Natural killer cell (primary cell): ENCODE data around the gene CTBP1. TPM values are rescaled to one million over a fixed set of nuclear protein-coding genes. Genes with fewer than 3 reads are reported as not detected.
A peak's percentile ranks its signal among the peaks of the same experiment; 100 is the strongest.

Experiments
- ATAC-seq, 3 donors: fragments of 150-1000 bp in 2 of 3; fragments of 200-7000 bp in 1 of 3; cut with Tn5 transposase; 1 replicate in 1 of 3; 2 replicates in 2 of 3; pipeline ENCODE4 v1.10.0; 2021; ENCODE audit warnings: mild to moderate bottlenecking in 2 of 3, moderate library complexity in 2 of 3
- DNase-seq, 2 donors: peaks; one replicate each; pipeline versions ENCODE4 v3.0.0 to v3.0.0-alpha.2; 2013 to 2021; ENCODE audit warnings: mixed read lengths in 1 of 2
- H3K27ac ChIP-seq: one replicate; pipeline ENCODE4 v1.5.1; 2013; ENCODE audit warnings: mild to moderate bottlenecking, low read length
- H3K27me3 ChIP-seq: one replicate; pipeline ENCODE4 v1.6.1; 2013; ENCODE audit warnings: low read length; ENCODE audit not compliant: control insufficient read depth, insufficient read depth
- H3K36me3 ChIP-seq: one replicate; pipeline ENCODE4 v1.6.1; 2013; ENCODE audit warnings: low read length; ENCODE audit not compliant: control insufficient read depth, insufficient read depth
- H3K4me1 ChIP-seq: one replicate; pipeline ENCODE4 v1.6.1; 2013; ENCODE audit warnings: low read length; ENCODE audit not compliant: control insufficient read depth, insufficient read depth
- H3K4me3 ChIP-seq: one replicate; pipeline ENCODE4 v1.5.1; 2013; ENCODE audit warnings: low read length
- H3K9me3 ChIP-seq: one replicate; pipeline ENCODE4 v1.6.1; 2013; ENCODE audit warnings: low read length; ENCODE audit not compliant: control insufficient read depth, insufficient read depth
- H3K27ac Mint-ChIP-seq, 2 donors: one replicate each; pipeline ENCODE4 v1.8.0; 2022; ENCODE audit warnings: mild to moderate bottlenecking in 2 of 2, mixed read lengths in 2 of 2, moderate library complexity in 1 of 2
- H3K27me3 Mint-ChIP-seq, 2 donors: one replicate each; pipeline ENCODE4 v1.8.0; 2022; ENCODE audit warnings: low read depth in 2 of 2, mixed read lengths in 2 of 2
- H3K36me3 Mint-ChIP-seq: one replicate; pipeline ENCODE4 v1.8.0; 2022; ENCODE audit warnings: mixed read lengths
- H3K4me1 Mint-ChIP-seq, 2 donors: one replicate each; pipeline ENCODE4 v1.8.0; 2022; ENCODE audit warnings: mixed read lengths in 2 of 2
- H3K4me3 Mint-ChIP-seq: one replicate; pipeline ENCODE4 v1.8.0; 2022; ENCODE audit warnings: mild to moderate bottlenecking, moderate library complexity, mixed read lengths
- H3K9me3 Mint-ChIP-seq, 2 donors: one replicate each; pipeline ENCODE4 v1.8.0; 2022; ENCODE audit warnings: mixed read lengths in 2 of 2
- WGBS: methylation state at CpG from one replicate; pipeline ENCODE4 v1.1.7; 2013; ENCODE audit warnings: missing lambda C conversion rate; ENCODE audit not compliant: insufficient coverage; 5-methylcytosine and 5-hydroxymethylcytosine counted together
- intact Hi-C: fragments of 100-400 bp; cut with micrococcal nuclease; formaldehyde crosslinking; loops from one replicate; pipeline ENCODE4 v1.14.2; 2022
- total RNA-seq, 4 donors: library from RNA; stranded (reverse); fragments of 120-200 nt in 1 of 4; gene quantifications; one replicate each; pipeline versions ENCODE4 v1.2.3 to v1.2.4, GENCODE V29; 2013 to 2022
- TF ChIP-seq, protein P1 (sequence below): fragments of 200-600 bp; IDR thresholded peaks from one replicate; pipeline ENCODE4 v1.8.0; 2022; ENCODE audit warnings: antibody characterized with exemption

CTBP1 gene
- total RNA-seq, 3 donors from 2014 or later (not counting 1 experiment from before 2014, with no cell fraction given) = 384 to 388 (median 388) TPM

DNA sequence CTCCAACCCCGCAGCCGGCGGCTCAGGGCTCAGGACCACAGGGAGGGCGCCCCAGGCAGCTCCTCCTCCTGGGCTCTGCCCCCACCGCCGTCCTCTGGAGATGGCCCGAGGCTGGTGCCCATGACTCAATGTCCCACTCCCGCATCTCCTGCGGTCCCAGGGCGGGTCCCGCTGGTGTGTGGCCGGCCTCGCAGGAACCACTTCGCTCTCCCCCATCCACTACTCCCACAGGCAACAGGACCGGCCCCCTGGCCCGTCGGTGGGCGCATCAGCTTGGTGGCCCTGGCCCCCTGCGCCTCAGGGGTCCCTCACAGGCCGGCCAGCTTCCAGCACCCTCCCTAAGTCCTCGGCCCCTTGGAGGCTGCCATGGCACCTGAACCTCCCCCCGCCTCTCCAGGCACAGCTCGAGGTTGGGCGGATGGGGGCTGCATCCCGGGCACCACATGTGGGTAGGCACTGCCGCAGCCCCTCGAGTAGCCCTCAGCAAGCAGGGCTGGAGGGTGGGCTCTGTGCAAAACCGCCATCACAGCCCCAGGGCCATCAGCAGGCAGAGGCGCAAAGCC, 53.7 kb downstream of the CTBP1 start:
- no peaks in the 10 kb centered on the region for H3K27me3 ChIP-seq
- 94% methylated on average over 29 of the region's 29 CpGs for WGBS
- intact Hi-C loops = no loop called here
- H3K36me3 ChIP-seq = peaks cover 28% of the 10 kb centered on the region
- no peaks in the 10 kb centered on the region for H3K9me3 ChIP-seq
- H3K9me3 Mint-ChIP-seq = no peaks in the 10 kb centered on the region
- DNase-seq (peak in 1 of 2 donors; percentile 13), ATAC-seq (no peak)
- no peak overlapping the region for H3K4me3 ChIP-seq
- H3K4me3 Mint-ChIP-seq = no peak overlapping the region
- H3K27ac ChIP-seq = no peak overlapping the region
- peaks cover 9% of the 10 kb centered on the region for H3K36me3 Mint-ChIP-seq
- H3K27ac Mint-ChIP-seq = no peak overlapping the region
- peaks cover 42 to 56% of the 10 kb centered on the region in 2 donors for H3K4me1 Mint-ChIP-seq
- H3K4me1 ChIP-seq = peaks cover 68% of the 10 kb centered on the region
- no peaks in the 10 kb centered on the region for H3K27me3 Mint-ChIP-seq
- TF ChIP-seq, protein P1, sequence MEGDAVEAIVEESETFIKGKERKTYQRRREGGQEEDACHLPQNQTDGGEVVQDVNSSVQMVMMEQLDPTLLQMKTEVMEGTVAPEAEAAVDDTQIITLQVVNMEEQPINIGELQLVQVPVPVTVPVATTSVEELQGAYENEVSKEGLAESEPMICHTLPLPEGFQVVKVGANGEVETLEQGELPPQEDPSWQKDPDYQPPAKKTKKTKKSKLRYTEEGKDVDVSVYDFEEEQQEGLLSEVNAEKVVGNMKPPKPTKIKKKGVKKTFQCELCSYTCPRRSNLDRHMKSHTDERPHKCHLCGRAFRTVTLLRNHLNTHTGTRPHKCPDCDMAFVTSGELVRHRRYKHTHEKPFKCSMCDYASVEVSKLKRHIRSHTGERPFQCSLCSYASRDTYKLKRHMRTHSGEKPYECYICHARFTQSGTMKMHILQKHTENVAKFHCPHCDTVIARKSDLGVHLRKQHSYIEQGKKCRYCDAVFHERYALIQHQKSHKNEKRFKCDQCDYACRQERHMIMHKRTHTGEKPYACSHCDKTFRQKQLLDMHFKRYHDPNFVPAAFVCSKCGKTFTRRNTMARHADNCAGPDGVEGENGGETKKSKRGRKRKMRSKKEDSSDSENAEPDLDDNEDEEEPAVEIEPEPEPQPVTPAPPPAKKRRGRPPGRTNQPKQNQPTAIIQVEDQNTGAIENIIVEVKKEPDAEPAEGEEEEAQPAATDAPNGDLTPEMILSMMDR = no peak

DNA sequence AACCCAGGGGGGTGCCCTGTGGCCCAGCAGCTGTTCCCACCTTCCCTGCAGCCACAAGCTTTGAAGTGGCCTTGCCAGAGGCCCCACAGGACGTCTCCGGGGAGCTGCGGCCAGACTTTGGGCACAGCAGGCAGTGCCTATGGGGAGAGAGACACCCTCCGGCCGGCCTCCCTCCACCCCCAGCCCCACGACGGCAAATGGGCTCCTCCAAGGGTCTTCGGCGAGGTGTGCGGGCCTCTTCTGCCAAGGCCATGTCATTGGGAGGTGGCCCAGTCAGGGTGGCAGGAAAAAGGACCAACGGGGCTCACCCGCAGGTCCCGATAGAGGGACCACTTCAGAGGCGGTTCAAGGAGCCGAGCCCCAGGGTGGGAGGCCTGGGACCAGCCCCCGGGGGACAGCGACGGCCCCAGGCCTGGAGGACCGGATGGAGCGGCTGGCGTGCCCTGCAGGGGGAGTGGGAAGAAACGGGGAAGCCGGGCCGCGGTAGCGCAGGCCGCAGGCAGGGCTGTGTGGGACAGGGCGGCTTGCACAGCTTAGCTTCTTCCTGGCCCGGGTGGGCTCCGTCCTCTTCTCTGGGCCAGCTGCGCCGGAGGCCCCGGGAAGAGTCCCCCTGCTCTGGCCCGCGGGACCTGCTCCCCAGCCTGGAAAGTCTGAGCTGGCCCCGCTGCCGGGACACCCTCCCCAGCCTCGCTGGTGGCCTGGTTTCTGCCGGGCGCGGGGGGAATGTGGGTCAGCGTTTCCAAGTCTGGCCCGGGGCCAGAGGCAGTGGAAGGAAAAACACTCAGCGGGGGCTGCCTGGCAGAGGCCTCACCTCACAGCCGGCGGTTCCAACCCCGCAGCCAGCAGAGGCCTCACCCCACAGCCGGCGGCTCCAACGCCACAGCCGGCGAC, 54.7 kb downstream of the CTBP1 start:
- Mint-ChIP-seq H3K4me1 (peaks cover 35 to 50% of the 10 kb centered on the region in 2 donors), H3K27me3 (no peaks in the 10 kb centered on the region), H3K27ac (peak overlapping the region in 1 of 2 donors; percentile 65), H3K9me3 (no peaks in the 10 kb centered on the region), H3K36me3 (peaks cover 9% of the 10 kb centered on the region), H3K4me3 (no peak overlapping the region)
- Histone ChIP-seq H3K9me3 (no peaks in the 10 kb centered on the region), H3K4me3 (no peak overlapping the region), H3K4me1 (peaks cover 58% of the 10 kb centered on the region), H3K36me3 (peaks cover 27% of the 10 kb centered on the region), H3K27me3 (no peaks in the 10 kb centered on the region), H3K27ac (peak overlapping the region; percentile 52)
- DNase-seq (peak; percentile 2 to 15), ATAC-seq (peak in 1 of 3 donors; percentile 15)
- 87% methylated on average over 52 of the region's 52 CpGs for WGBS
- intact Hi-C loops = no loop called here
- TF ChIP-seq, protein P1 = no peak

GRCh38 chr4:1193206-1194009, 55.5 kb downstream of the CTBP1 start:
- H3K36me3 ChIP-seq = peaks cover 24% of the 10 kb centered on the region
- TF ChIP-seq, protein P1 = no peak
- DNase-seq (peak; percentile 7 to 15), ATAC-seq (peak; percentile 21 to 30 (median 30))
- WGBS = 42% methylated on average over 16 of the region's 28 CpGs
- no peaks in the 10 kb centered on the region for H3K9me3 ChIP-seq
- peak overlapping the region; percentile 52 for H3K27ac ChIP-seq
- peaks cover 50% of the 10 kb centered on the region for H3K4me1 ChIP-seq
- Mint-ChIP-seq H3K9me3 (no peaks in the 10 kb centered on the region), H3K4me1 (peaks cover 37 to 53% of the 10 kb centered on the region in 2 donors), H3K27me3 (no peaks in the 10 kb centered on the region), H3K4me3 (no peak overlapping the region), H3K27ac (peak overlapping the region; percentile 43 to 65), H3K36me3 (peaks cover 7% of the 10 kb centered on the region)
- no peak overlapping the region for H3K4me3 ChIP-seq
- intact Hi-C loops = no loop called here
- H3K27me3 ChIP-seq = no peaks in the 10 kb centered on the region
